Colon (tissue), 2 donors: Measurements from ENCODE around the gene GLRA1.
"Not testable (repeated sequence)": the region's sequence is repeated elsewhere in the genome, so short reads cannot be mapped to it uniquely, and the experiment has no call there.

Experiments used
- FAIRE-seq: peaks from 2 replicates; lab custom pipeline; 2012; peaks lifted over from hg19 to GRCh38; lab: Jason Lieb, UNC
- donor health status: control.
- donor health status: control.

The GLRA1 gene

GRCh38 chr5:151881621-151882225 lies 42.9 kb downstream of the GLRA1 start:
- FAIRE-seq = no peak

- no peak for FAIRE-seq
These were observed 44.3 kb downstream of the GLRA1 start for GRCh38 chr5:151880324-151880723.

- no peak for FAIRE-seq
These were observed 51.0 kb downstream of the GLRA1 start for GRCh38 chr5:151873701-151874100.

- no peak for FAIRE-seq
These were observed 52.0 kb downstream of the GLRA1 start for GRCh38 chr5:151872701-151873100.

GRCh38 chr5:151870820-151871219 lies 53.8 kb downstream of the GLRA1 start:
- no peak for FAIRE-seq

GRCh38 chr5:151870271-151870670 lies 54.4 kb downstream of the GLRA1 start:
- FAIRE-seq = no peak

GRCh38 chr5:151869843-151870242 lies 54.8 kb downstream of the GLRA1 start:
- no peak for FAIRE-seq

- FAIRE-seq = no peak
These were observed 56.2 kb downstream of the GLRA1 start for GRCh38 chr5:151868451-151868850.

GRCh38 chr5:151864061-151864748 lies 60.4 kb downstream of the GLRA1 start:
- no peak for FAIRE-seq

GRCh38 chr5:151863566-151863965 lies 61.1 kb downstream of the GLRA1 start:
- FAIRE-seq = no peak

GRCh38 chr5:151862811-151863472 lies 61.7 kb downstream of the GLRA1 start:
- FAIRE-seq = no peak

- not testable (repeated sequence) for FAIRE-seq
These were observed 63.8 kb downstream of the GLRA1 start for GRCh38 chr5:151860867-151861266.

- FAIRE-seq = no peak
These were observed 67.8 kb downstream of the GLRA1 start for GRCh38 chr5:151856861-151857260.

GRCh38 chr5:151855701-151856100 lies 69.0 kb downstream of the GLRA1 start:
- FAIRE-seq = no peak

- no peak for FAIRE-seq
These were observed 76.8 kb downstream of the GLRA1 start for GRCh38 chr5:151847871-151848270.

GRCh38 chr5:151846765-151847164 lies 77.9 kb downstream of the GLRA1 start:
- FAIRE-seq = no peak

GRCh38 chr5:151832843-151833242 lies 91.8 kb downstream of the GLRA1 start:
- not testable (repeated sequence) for FAIRE-seq

GRCh38 chr5:151829370-151829769 lies 95.3 kb downstream of the GLRA1 start:
- no peak for FAIRE-seq

GRCh38 chr5:151825445-151825844 lies 99.2 kb downstream of the GLRA1 start:
- FAIRE-seq = no peak

GRCh38 chr5:151822141-151822540 lies 102.5 kb downstream of the GLRA1 start:
- FAIRE-seq = no peak

GRCh38 chr5:151820903-151821302 lies 103.7 kb downstream of the GLRA1 start:
- FAIRE-seq = no peak

GRCh38 chr5:151820271-151820670 lies 104.4 kb downstream of the GLRA1 start:
- FAIRE-seq = no peak

- FAIRE-seq = no peak
These were observed 104.8 kb downstream of the GLRA1 start for GRCh38 chr5:151819830-151820229.

- no peak for FAIRE-seq
These were observed 109.6 kb downstream of the GLRA1 start for GRCh38 chr5:151815051-151815450.
